ENCODE results near the gene ERFE.

Gene ERFE

GRCh38 chr2:238125127-238125885 lies 33.5 kb upstream of the ERFE start:
- in situ Hi-C loops (cut with HindIII; ENCODE audit: low sequenced_read_pairs): no loop called here

- in situ Hi-C loops (cut with HindIII; ENCODE audit: low sequenced_read_pairs): no loop called here
Measured at GRCh38 chr2:238126338-238126737, 32.4 kb upstream of the ERFE start.

GRCh38 chr2:238126775-238127164 lies 32.0 kb upstream of the ERFE start:
- in situ Hi-C loops (cut with HindIII; ENCODE audit: low sequenced_read_pairs): no loop called here

- in situ Hi-C loops (cut with HindIII; ENCODE audit: low sequenced_read_pairs): no loop called here
Measured at GRCh38 chr2:238127165-238128060, 31.4 kb upstream of the ERFE start.

GRCh38 chr2:238128061-238128440 lies 30.7 kb upstream of the ERFE start:
- in situ Hi-C loops (cut with HindIII; ENCODE audit: low sequenced_read_pairs): no loop called here

- in situ Hi-C loops (cut with HindIII; ENCODE audit: low sequenced_read_pairs): no loop called here
Measured at GRCh38 chr2:238128534-238129001, 30.2 kb upstream of the ERFE start.

GRCh38 chr2:238129166-238130010 lies 29.4 kb upstream of the ERFE start:
- in situ Hi-C loops (cut with HindIII; ENCODE audit: low sequenced_read_pairs): no loop called here

GRCh38 chr2:238130111-238130695 lies 28.6 kb upstream of the ERFE start:
- in situ Hi-C loops (cut with HindIII; ENCODE audit: low sequenced_read_pairs): no loop called here

- in situ Hi-C loops (cut with HindIII; ENCODE audit: low sequenced_read_pairs): no loop called here
Measured at GRCh38 chr2:238130696-238131628, 27.8 kb upstream of the ERFE start.

- in situ Hi-C loops (cut with HindIII; ENCODE audit: low sequenced_read_pairs): no loop called here
Measured at GRCh38 chr2:238131761-238132462, 26.9 kb upstream of the ERFE start.

- in situ Hi-C loops (cut with HindIII; ENCODE audit: low sequenced_read_pairs): no loop called here
Measured at GRCh38 chr2:238132463-238133450, 26.0 kb upstream of the ERFE start.

GRCh38 chr2:238133499-238134392 lies 25.0 kb upstream of the ERFE start:
- in situ Hi-C loops (cut with HindIII; ENCODE audit: low sequenced_read_pairs): no loop called here

- in situ Hi-C loops (cut with HindIII; ENCODE audit: low sequenced_read_pairs): no loop called here
Measured at GRCh38 chr2:238134393-238134785, 24.4 kb upstream of the ERFE start.

GRCh38 chr2:238135601-238136150 lies 23.1 kb upstream of the ERFE start:
- in situ Hi-C loops (cut with HindIII; ENCODE audit: low sequenced_read_pairs): no loop called here

- in situ Hi-C loops (cut with HindIII; ENCODE audit: low sequenced_read_pairs): no loop called here
Measured at GRCh38 chr2:238136820-238137537, 21.8 kb upstream of the ERFE start.

GRCh38 chr2:238137885-238138284 lies 20.9 kb upstream of the ERFE start:
- in situ Hi-C loops (cut with HindIII; ENCODE audit: low sequenced_read_pairs): no loop called here

Data from endothelial cell of hepatic sinusoid (primary cell).